Subcutaneous abdominal adipose tissue (tissue), 5 donors: ENCODE measurements around the gene TFRC.
"Not testable (repeated sequence)": the region's sequence is repeated elsewhere in the genome, so short reads cannot be mapped to it uniquely, and the experiment has no call there.

Source experiments
- H3K27ac ChIP-seq: one replicate; pipeline ENCODE4 v1.7.0; 2013; ENCODE audit warnings: low read depth, mild to moderate bottlenecking, inconsistent platforms, low read length, moderate library complexity
- H3K27me3 ChIP-seq, 5 donors: one replicate each; pipeline ENCODE4 v1.7.0; 2013; ENCODE audit warnings: low read length in 5 of 5, inconsistent platforms in 1 of 5; ENCODE audit not compliant: control insufficient read depth in 5 of 5, insufficient read depth in 4 of 5
- H3K36me3 ChIP-seq, 5 donors: one replicate each; pipeline ENCODE4 v1.7.0; 2013; ENCODE audit warnings: low read length in 5 of 5; ENCODE audit not compliant: control insufficient read depth in 5 of 5, insufficient read depth in 5 of 5
- H3K4me1 ChIP-seq, 5 donors: one replicate each; pipeline ENCODE4 v1.7.0; 2013; ENCODE audit warnings: low read length in 5 of 5, mild to moderate bottlenecking in 3 of 5, moderate library complexity in 1 of 5; ENCODE audit not compliant: control insufficient read depth in 5 of 5, insufficient read depth in 5 of 5
- H3K4me3 ChIP-seq, 5 donors: one replicate each; pipeline ENCODE4 v1.7.0; 2013; ENCODE audit warnings: low read length in 5 of 5, low read depth in 1 of 5
- H3K9ac ChIP-seq, 5 donors: one replicate each; pipeline ENCODE4 v1.7.0; 2013; ENCODE audit warnings: low read length in 5 of 5, mild to moderate bottlenecking in 4 of 5, moderate library complexity in 3 of 5
- H3K9me3 ChIP-seq, 5 donors: one replicate each; pipeline ENCODE4 v1.7.0; 2013; ENCODE audit warnings: low read length in 5 of 5; ENCODE audit not compliant: control insufficient read depth in 5 of 5
- donor health status: healthy.
- donor health status: healthy.
- donor health status: healthy.
- donor health status: healthy.
- donor health status: healthy.

TFRC gene

GRCh38 chr3:196022499-196022878 lies 59.4 kb downstream of the TFRC start:
- H3K4me3 ChIP-seq, H3K27me3 ChIP-seq, H3K9ac ChIP-seq, H3K27ac ChIP-seq, H3K4me1 ChIP-seq, H3K9me3 ChIP-seq, H3K36me3 ChIP-seq: not testable (repeated sequence)

DNA sequence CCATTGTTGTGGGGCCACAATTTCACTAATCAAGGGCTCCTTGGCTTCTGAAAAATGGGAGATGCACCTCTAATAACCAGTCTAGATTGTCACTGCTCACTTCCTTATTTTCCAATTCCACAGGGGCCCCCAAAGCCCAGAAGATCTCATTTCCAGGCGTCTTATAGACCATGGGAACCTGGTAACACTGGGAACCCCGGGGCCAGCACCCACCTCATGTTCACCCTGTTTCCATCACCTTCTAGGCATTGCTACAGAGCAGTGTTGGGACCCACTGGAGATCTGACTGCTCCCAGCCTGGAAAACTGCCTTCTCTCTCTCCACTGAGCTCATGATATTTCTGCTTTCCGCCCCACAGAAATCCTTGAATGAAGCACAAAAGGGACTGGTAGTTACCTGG lies 61.5 kb downstream of the TFRC start:
- Histone ChIP-seq H3K9me3 (no peaks in the 10 kb centered on the region), H3K27ac (no peak overlapping the region), H3K4me1 (no peaks in the 10 kb centered on the region), H3K36me3 (no peaks in the 10 kb centered on the region), H3K27me3 (no peaks in the 10 kb centered on the region), H3K4me3 (no peak overlapping the region), H3K9ac (no peak overlapping the region)

- not testable (repeated sequence) for H3K27me3 ChIP-seq, H3K4me3 ChIP-seq, H3K4me1 ChIP-seq, H3K36me3 ChIP-seq, H3K9ac ChIP-seq, H3K9me3 ChIP-seq, H3K27ac ChIP-seq
These were observed 62.3 kb downstream of the TFRC start for GRCh38 chr3:196019576-196019975.

- not testable (repeated sequence) for H3K36me3 ChIP-seq, H3K9me3 ChIP-seq, H3K4me1 ChIP-seq, H3K27ac ChIP-seq, H3K4me3 ChIP-seq, H3K27me3 ChIP-seq, H3K9ac ChIP-seq
These were observed 63.7 kb downstream of the TFRC start for GRCh38 chr3:196018159-196018558.

DNA sequence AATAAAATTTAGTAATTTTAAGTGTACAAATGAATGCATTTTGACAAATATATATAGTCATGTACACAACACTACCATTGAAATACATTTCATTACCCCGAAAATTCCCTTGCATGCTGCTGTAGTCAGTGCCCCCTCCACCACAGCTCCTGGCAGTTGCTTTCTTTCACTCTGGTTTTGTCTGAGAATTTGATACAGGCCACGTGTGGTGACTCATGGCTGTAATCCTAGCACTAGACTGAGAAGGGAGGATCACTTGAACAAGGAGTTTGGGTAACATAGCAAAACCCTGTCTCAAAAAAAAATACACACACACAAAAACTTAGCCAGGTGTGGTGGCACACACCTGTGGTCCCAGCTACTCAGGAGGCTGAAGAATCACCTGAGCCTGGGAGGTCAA lies 65.4 kb downstream of the TFRC start:
- no peak overlapping the region for H3K9ac ChIP-seq
- peaks cover 0 to 4% (median 0%) of the 10 kb centered on the region in 5 donors for H3K27me3 ChIP-seq
- no peak overlapping the region for H3K27ac ChIP-seq
- no peak overlapping the region for H3K4me3 ChIP-seq
- H3K4me1 ChIP-seq: no peaks in the 10 kb centered on the region
- peaks cover 0 to 2% (median 2%) of the 10 kb centered on the region in 5 donors for H3K9me3 ChIP-seq
- no peaks in the 10 kb centered on the region for H3K36me3 ChIP-seq

DNA sequence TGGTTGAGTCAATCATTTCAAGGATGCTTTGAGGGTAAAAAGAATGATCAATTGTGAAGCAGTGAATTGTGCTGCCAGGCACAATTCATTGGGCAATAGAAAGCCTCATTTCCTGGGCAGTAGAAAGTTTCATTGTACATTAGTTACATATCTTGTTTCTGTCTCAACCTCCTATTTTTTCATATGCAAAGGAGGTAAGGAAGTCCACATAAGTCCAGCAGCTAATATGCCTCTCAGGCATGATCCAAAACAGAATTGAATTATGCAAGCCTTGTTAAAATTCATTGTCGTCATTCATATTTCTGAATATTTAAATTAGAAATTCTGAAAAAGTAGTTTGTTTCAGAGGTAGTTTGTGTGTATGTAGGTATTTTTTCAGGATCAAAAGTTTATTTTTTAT lies 65.8 kb downstream of the TFRC start:
- Histone ChIP-seq H3K36me3 (no peaks in the 10 kb centered on the region), H3K9ac (no peak overlapping the region), H3K9me3 (peaks cover 0 to 5% (median 2%) of the 10 kb centered on the region in 5 donors), H3K27me3 (peaks cover 0 to 4% (median 0%) of the 10 kb centered on the region in 5 donors), H3K27ac (no peak overlapping the region), H3K4me3 (no peak overlapping the region), H3K4me1 (no peaks in the 10 kb centered on the region)

- H3K27me3 ChIP-seq: peaks cover 0 to 5% (median 0%) of the 10 kb centered on the region in 5 donors
- no peak overlapping the region for H3K4me3 ChIP-seq
- no peaks in the 10 kb centered on the region for H3K36me3 ChIP-seq
- H3K27ac ChIP-seq: no peak overlapping the region
- H3K4me1 ChIP-seq: no peaks in the 10 kb centered on the region
- peaks cover 0 to 5% (median 2%) of the 10 kb centered on the region in 5 donors for H3K9me3 ChIP-seq
- H3K9ac ChIP-seq: no peak overlapping the region
These were observed 68.1 kb downstream of the TFRC start for GRCh38 chr3:196013587-196014487.

DNA sequence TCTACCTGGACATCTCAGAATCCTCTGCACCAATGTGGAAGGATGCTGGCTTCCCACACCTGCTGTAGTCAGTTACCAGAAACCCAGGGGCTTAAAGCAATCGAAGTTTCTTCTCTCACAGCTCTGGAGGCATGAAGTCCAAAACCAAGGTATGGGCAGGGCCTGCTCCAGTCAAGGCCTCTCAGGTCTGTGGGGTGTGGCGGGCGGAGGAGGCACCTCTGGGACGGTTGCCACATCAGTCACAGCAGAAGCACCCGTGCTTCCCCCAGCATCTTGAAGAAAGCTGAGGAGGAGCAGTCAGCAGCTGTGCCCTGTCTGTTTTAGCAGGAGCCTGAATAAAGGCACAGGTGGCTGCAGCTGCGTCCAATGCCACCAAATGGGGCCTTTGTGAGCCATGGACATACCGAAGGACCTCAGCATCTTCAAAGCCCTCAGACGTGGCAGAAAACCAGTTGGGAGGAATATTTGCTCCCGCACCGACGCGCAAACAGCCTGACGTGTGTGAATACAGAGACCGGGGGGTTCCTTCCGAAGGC lies 68.9 kb downstream of the TFRC start:
- H3K4me1 ChIP-seq: no peaks in the 10 kb centered on the region
- H3K27me3 ChIP-seq: peaks cover 0 to 7% (median 6%) of the 10 kb centered on the region in 5 donors
- H3K4me3 ChIP-seq: no peak overlapping the region
- peaks cover 0 to 5% (median 2%) of the 10 kb centered on the region in 5 donors for H3K9me3 ChIP-seq
- no peak overlapping the region for H3K27ac ChIP-seq
- no peak overlapping the region for H3K9ac ChIP-seq
- H3K36me3 ChIP-seq: no peaks in the 10 kb centered on the region

GRCh38 chr3:196012481-196012880 lies 69.4 kb downstream of the TFRC start:
- H3K27me3 ChIP-seq: peaks cover 0 to 10% (median 6%) of the 10 kb centered on the region in 5 donors
- H3K4me3 ChIP-seq: no peak overlapping the region
- H3K36me3 ChIP-seq: no peaks in the 10 kb centered on the region
- no peak overlapping the region for H3K9ac ChIP-seq
- H3K27ac ChIP-seq: no peak overlapping the region
- no peaks in the 10 kb centered on the region for H3K4me1 ChIP-seq
- H3K9me3 ChIP-seq: peaks cover 0 to 5% (median 2%) of the 10 kb centered on the region in 5 donors

GRCh38 chr3:196009456-196009855 lies 72.4 kb downstream of the TFRC start:
- Histone ChIP-seq H3K4me3 (no peak overlapping the region), H3K27ac (no peak overlapping the region), H3K9ac (no peak overlapping the region), H3K27me3 (peaks cover 0 to 10% (median 6%) of the 10 kb centered on the region in 5 donors), H3K36me3 (no peaks in the 10 kb centered on the region), H3K9me3 (peaks cover 0 to 5% (median 2%) of the 10 kb centered on the region in 5 donors), H3K4me1 (no peaks in the 10 kb centered on the region)
